Measurements from ENCODE around the gene ANKS1A. TPM values are rescaled to one million over a fixed set of nuclear protein-coding genes. Genes with fewer than 3 reads are reported as not detected.
A peak's percentile ranks its signal among the peaks of the same experiment; 100 is the strongest.
"Not testable (repeated sequence)": the region's sequence is repeated elsewhere in the genome, so short reads cannot be mapped to it uniquely, and the experiment has no call there.

Gene ANKS1A
- total RNA-seq, 1 donor from 2014 or later, result 10.2 TPM

GRCh38 chr6:34917626-34918285 lies 28.7 kb downstream of the ANKS1A start:
- no peak for DNase-seq (ENCODE audit: low read depth, low spot score)

GRCh38 chr6:34919651-34920050 lies 30.6 kb downstream of the ANKS1A start:
- peak; percentile 41 for DNase-seq (ENCODE audit: low read depth, low spot score)

GRCh38 chr6:34920097-34920496 lies 31.0 kb downstream of the ANKS1A start:
- no peak for DNase-seq (ENCODE audit: low read depth, low spot score)

- DNase-seq (ENCODE audit: low read depth, low spot score), result no peak
These were observed 33.2 kb downstream of the ANKS1A start for GRCh38 chr6:34922177-34922663.

GRCh38 chr6:34924831-34925625 lies 36.0 kb downstream of the ANKS1A start:
- no peak for DNase-seq (ENCODE audit: low read depth, low spot score)

GRCh38 chr6:34926655-34927054 lies 37.6 kb downstream of the ANKS1A start:
- DNase-seq (ENCODE audit: low read depth, low spot score), result no peak

GRCh38 chr6:34928220-34928619 lies 39.2 kb downstream of the ANKS1A start:
- DNase-seq (ENCODE audit: low read depth, low spot score), result no peak

- DNase-seq (ENCODE audit: low read depth, low spot score), result no peak
These were observed 39.6 kb downstream of the ANKS1A start for GRCh38 chr6:34928695-34929094.

GRCh38 chr6:34929241-34929978 lies 40.4 kb downstream of the ANKS1A start:
- no peak for DNase-seq (ENCODE audit: low read depth, low spot score)

- no peak for DNase-seq (ENCODE audit: low read depth, low spot score)
These were observed 41.2 kb downstream of the ANKS1A start for GRCh38 chr6:34930221-34930620.

- DNase-seq (ENCODE audit: low read depth, low spot score), result not testable (repeated sequence)
These were observed 43.1 kb downstream of the ANKS1A start for GRCh38 chr6:34932202-34932601.

GRCh38 chr6:34934516-34934915 lies 45.5 kb downstream of the ANKS1A start:
- peak; percentile 78 for DNase-seq (ENCODE audit: low read depth, low spot score)

GRCh38 chr6:34938268-34938667 lies 49.2 kb downstream of the ANKS1A start:
- no peak for DNase-seq (ENCODE audit: low read depth, low spot score)

GRCh38 chr6:34940030-34940434 lies 51.0 kb downstream of the ANKS1A start:
- no peak for DNase-seq (ENCODE audit: low read depth, low spot score)

- no peak for DNase-seq (ENCODE audit: low read depth, low spot score)
These were observed 52.4 kb downstream of the ANKS1A start for GRCh38 chr6:34941421-34941820.

- no peak for DNase-seq (ENCODE audit: low read depth, low spot score)
These were observed 56.3 kb downstream of the ANKS1A start for GRCh38 chr6:34945317-34945716.

- DNase-seq (ENCODE audit: low read depth, low spot score), result no peak
These were observed 58.5 kb downstream of the ANKS1A start for GRCh38 chr6:34947561-34947960.

GRCh38 chr6:34949636-34950035 lies 60.6 kb downstream of the ANKS1A start:
- no peak for DNase-seq (ENCODE audit: low read depth, low spot score)

GRCh38 chr6:34950849-34951248 lies 61.8 kb downstream of the ANKS1A start:
- no peak for DNase-seq (ENCODE audit: low read depth, low spot score)

GRCh38 chr6:34951731-34952130 lies 62.7 kb downstream of the ANKS1A start:
- no peak for DNase-seq (ENCODE audit: low read depth, low spot score)

GRCh38 chr6:34953061-34954025 lies 64.3 kb downstream of the ANKS1A start:
- peak; percentile 33 for DNase-seq (ENCODE audit: low read depth, low spot score)
